ENCODE data around the gene LCLAT1.

Gene LCLAT1

GRCh38 chr2:30424231-30424630 lies 22.8 kb upstream of the LCLAT1 start:
- DNase-seq = no peak

GRCh38 chr2:30425326-30425725 lies 21.7 kb upstream of the LCLAT1 start:
- no peak for DNase-seq

GRCh38 chr2:30427606-30428347 lies 19.3 kb upstream of the LCLAT1 start:
- DNase-seq = no peak

GRCh38 chr2:30428348-30428662 lies 18.7 kb upstream of the LCLAT1 start:
- DNase-seq = no peak

GRCh38 chr2:30428827-30429461 lies 18.1 kb upstream of the LCLAT1 start:
- DNase-seq = no peak

GRCh38 chr2:30433541-30434299 lies 13.3 kb upstream of the LCLAT1 start:
- DNase-seq = no peak

- DNase-seq = no peak
Observed at GRCh38 chr2:30434708-30435107, 12.3 kb upstream of the LCLAT1 start.

GRCh38 chr2:30436859-30437435 lies 10.1 kb upstream of the LCLAT1 start:
- DNase-seq = peak; percentile 84

- DNase-seq = no peak
Observed at GRCh38 chr2:30437809-30438548, 9.1 kb upstream of the LCLAT1 start.

GRCh38 chr2:30439296-30439695 lies 7.8 kb upstream of the LCLAT1 start:
- no peak for DNase-seq

GRCh38 chr2:30439879-30440278 lies 7.2 kb upstream of the LCLAT1 start:
- DNase-seq = no peak

- DNase-seq = no peak
Observed at GRCh38 chr2:30441023-30441422, 6.0 kb upstream of the LCLAT1 start.

GRCh38 chr2:30443081-30443480 lies 4.0 kb upstream of the LCLAT1 start:
- no peak for DNase-seq

GRCh38 chr2:30444273-30444672 lies 2.8 kb upstream of the LCLAT1 start:
- peak; percentile 16 for DNase-seq

- DNase-seq = no peak
Observed at GRCh38 chr2:30445266-30445821, 1.7 kb upstream of the LCLAT1 start.

GRCh38 chr2:30446602-30447148 lies 371 bp upstream of the LCLAT1 start:
- DNase-seq = no peak

GRCh38 chr2:30448308-30448707 lies 1.3 kb downstream of the LCLAT1 start:
- DNase-seq = no peak

- no peak for DNase-seq
Observed at GRCh38 chr2:30448866-30449265, 1.8 kb downstream of the LCLAT1 start.

- DNase-seq = no peak
Observed at GRCh38 chr2:30450025-30450424, 3.0 kb downstream of the LCLAT1 start.

- DNase-seq = no peak
Observed at GRCh38 chr2:30453498-30453897, 6.5 kb downstream of the LCLAT1 start.

- DNase-seq = no peak
Observed at GRCh38 chr2:30454571-30454970, 7.5 kb downstream of the LCLAT1 start.

GRCh38 chr2:30455114-30455738 lies 8.2 kb downstream of the LCLAT1 start:
- DNase-seq = no peak

Data from MV-4-11 (cell line).